ENCODE data around the gene BRD7.

Gene BRD7

DNA sequence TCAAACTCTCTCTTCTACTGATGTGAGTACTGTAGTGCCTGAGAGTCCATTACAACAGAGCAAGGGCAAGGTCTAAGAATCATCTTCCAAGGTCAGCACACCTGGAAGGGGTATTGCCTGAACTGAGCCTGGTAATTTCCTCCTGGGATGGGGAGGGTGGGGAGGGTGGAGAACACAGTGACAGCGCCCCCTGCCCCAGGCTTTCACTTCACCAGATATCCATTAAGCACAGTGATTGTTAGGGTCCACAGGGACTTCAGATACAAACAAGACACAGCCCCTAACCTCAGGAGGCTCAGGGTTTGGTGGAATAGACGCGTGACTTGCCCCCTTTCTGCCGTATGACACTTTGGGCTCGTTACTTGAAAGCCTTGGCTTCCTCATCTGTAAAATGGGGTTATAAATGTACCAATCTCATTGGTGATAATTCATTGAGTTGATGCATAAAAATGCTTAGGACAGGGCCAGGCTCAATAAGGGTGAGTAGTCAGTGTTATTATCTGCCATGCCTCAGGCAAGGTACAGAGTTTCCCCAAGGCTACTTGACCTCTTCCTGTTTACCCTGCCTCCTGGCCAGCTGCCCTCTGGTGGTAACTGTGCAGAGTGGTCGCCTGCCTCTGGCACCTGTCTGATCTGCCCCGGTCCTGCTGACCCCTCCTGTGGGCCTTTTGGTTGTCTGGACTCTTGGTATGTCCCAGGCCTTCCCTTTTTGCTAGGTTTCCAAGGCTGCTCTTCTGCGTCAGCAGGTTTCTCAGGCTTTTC lies 13.1 kb upstream of the BRD7 start:
- no peaks in the 10 kb centered on the region for H3K4me1 ChIP-seq (ENCODE audit: control insufficient read depth, insufficient read depth, low read length)
- H3K9me3 ChIP-seq (ENCODE audit: control insufficient read depth, insufficient read depth, low read depth, low read length) = no peaks in the 10 kb centered on the region
- no peak overlapping the region for H3K27ac ChIP-seq (ENCODE audit: extremely low read depth, low read depth, low read length)
- TF ChIP-seq ZBTB20 (tag by site-specific recombination; IDR thresholded peaks at IDR 0.05) (no peak), ZNF664 (tag by site-specific recombination; IDR thresholded peaks at IDR 0.05) (no peak)
- TF ChIP-seq, protein P1, sequence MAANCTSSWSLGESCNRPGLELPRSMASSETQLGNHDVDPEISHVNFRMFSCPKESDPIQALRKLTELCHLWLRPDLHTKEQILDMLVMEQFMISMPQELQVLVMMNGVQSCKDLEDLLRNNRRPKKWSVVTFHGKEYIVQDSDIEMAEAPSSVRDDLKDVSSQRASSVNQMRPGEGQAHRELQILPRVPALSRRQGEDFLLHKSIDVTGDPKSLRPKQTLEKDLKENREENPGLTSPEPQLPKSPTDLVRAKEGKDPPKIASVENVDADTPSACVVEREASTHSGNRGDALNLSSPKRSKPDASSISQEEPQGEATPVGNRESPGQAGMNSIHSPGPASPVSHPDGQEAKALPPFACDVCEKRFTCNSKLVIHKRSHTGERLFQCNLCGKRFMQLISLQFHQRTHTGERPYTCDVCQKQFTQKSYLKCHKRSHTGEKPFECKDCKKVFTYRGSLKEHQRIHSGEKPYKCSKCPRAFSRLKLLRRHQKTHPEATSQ (tag by site-specific recombination; IDR thresholded peaks at IDR 0.05) = no peak
- POLR2A ChIA-PET = no interaction called here
- CTCF ChIA-PET = interaction anchor here (1.2 kb wide), 1 partner anchor 10 kb away, joined by 3 read pairs; no protein-coding TSS in a partner anchor
- H3K4me3 ChIP-seq (ENCODE audit: low read depth, low read length) = no peak overlapping the region
- H3K36me3 ChIP-seq (ENCODE audit: control insufficient read depth in 2 of 2, insufficient read depth in 1 of 2, low read length in 2 of 2) = no peaks in the 10 kb centered on the region

DNA sequence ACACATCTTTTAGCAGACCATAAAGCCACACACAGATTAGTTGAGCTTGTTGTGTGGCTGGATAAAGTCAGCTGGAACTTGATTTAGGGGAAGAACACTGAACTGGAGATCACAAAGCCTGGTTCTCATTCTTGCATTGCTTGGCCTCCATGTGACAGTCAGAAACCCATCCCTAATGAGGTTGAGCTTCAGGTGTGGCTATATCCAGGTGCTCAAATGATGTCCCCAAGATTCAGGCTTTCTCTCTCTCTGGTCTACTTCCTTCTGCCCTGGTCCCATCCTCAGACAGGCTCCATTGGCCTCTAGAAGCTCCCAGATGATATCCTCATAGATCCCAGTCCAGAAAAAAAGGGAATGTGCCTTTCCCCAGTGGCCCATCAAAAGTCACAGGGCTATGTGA lies 9.6 kb upstream of the BRD7 start:
- ChIA-PET CTCF (interaction anchor here (1.2 to 2.9 kb wide), 3 partner anchors 9 to 132 kb away, joined by 3 to 10 read pairs (median 3); partner anchors contain the start of gene BRD7), POLR2A (no interaction called here)
- Histone ChIP-seq H3K36me3 (ENCODE audit: control insufficient read depth in 2 of 2, insufficient read depth in 1 of 2, low read length in 2 of 2) (no peaks in the 10 kb centered on the region), H3K27ac (ENCODE audit: extremely low read depth, low read depth, low read length) (no peak overlapping the region), H3K4me1 (ENCODE audit: control insufficient read depth, insufficient read depth, low read length) (no peaks in the 10 kb centered on the region), H3K4me3 (ENCODE audit: low read depth, low read length) (no peak overlapping the region), H3K9me3 (ENCODE audit: control insufficient read depth, insufficient read depth, low read depth, low read length) (no peaks in the 10 kb centered on the region)
- TF ChIP-seq ZNF311 (tag by site-specific recombination; IDR thresholded peaks at IDR 0.05; ENCODE audit: borderline replicate concordance) (no peak), ZNF138 (tag by site-specific recombination; IDR thresholded peaks at IDR 0.05; ENCODE audit: borderline replicate concordance) (no peak), ZNF341 (tag by site-specific recombination; IDR thresholded peaks at IDR 0.05; ENCODE audit: low read depth) (no peak), ZNF658 (tag by site-specific recombination; IDR thresholded peaks at IDR 0.05) (no peak), ZNF140 (tag by site-specific recombination; IDR thresholded peaks at IDR 0.05) (no peak), ZNF677 (tag by site-specific recombination; IDR thresholded peaks at IDR 0.05) (no peak)

- no peak for TF ChIP-seq ZNF266 (tag by site-specific recombination; IDR thresholded peaks at IDR 0.05; ENCODE audit: low read depth)
- CTCF ChIA-PET = interaction anchor here (0.7 to 2.9 kb wide), 3 partner anchors 133 to 430 kb away, joined by 3 to 10 read pairs (median 4); no protein-coding TSS in a partner anchor
- Histone ChIP-seq H3K36me3 (ENCODE audit: control insufficient read depth in 2 of 2, insufficient read depth in 1 of 2, low read length in 2 of 2) (no peaks in the 10 kb centered on the region), H3K9me3 (ENCODE audit: control insufficient read depth, insufficient read depth, low read depth, low read length) (no peaks in the 10 kb centered on the region), H3K4me3 (ENCODE audit: low read depth, low read length) (no peak overlapping the region), H3K27ac (ENCODE audit: extremely low read depth, low read depth, low read length) (no peak overlapping the region), H3K4me1 (ENCODE audit: control insufficient read depth, insufficient read depth, low read length) (no peaks in the 10 kb centered on the region)
- POLR2A ChIA-PET = no interaction called here
These were observed 8.2 kb upstream of the BRD7 start for GRCh38 chr16:50377001-50377400.

DNA sequence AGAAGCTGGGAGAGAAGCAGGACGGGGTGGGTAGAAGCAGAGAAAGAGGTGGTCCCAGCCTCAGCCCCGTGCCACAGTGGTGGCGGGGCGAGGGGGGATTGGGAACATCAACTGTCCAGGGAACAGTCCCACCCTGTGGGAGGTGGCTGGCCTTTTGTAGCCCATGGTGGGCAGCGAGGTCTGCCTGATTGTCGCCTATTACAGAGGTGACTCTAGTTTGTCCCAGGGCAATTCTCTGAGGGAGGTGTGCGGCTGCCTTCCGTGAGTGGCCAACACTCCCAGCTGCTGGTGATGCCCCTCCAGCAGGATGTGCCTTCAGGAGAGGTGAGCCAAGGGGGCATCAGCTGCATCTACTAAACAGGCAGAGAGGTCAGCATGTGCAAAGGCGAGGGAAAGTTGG lies 5.0 kb upstream of the BRD7 start:
- TF ChIP-seq GLIS2 (tag by site-specific recombination; IDR thresholded peaks at IDR 0.05) (no peak), SETDB1 (IDR thresholded peaks at IDR 0.05; ENCODE audit: insufficient read length, low read length) (no peak), PRDM4 (tag by site-specific recombination; IDR thresholded peaks at IDR 0.05) (no peak), MZF1 (tag by site-specific recombination; IDR thresholded peaks at IDR 0.05; ENCODE audit: borderline replicate concordance) (no peak), HIC1 (tag by site-specific recombination; IDR thresholded peaks at IDR 0.05) (no peak), ZBTB1 (tag by site-specific recombination; IDR thresholded peaks at IDR 0.05) (no peak), FEZF1 (tag by site-specific recombination; IDR thresholded peaks at IDR 0.05) (no peak), ZNF292 (tag by site-specific recombination; IDR thresholded peaks at IDR 0.05; ENCODE audit: borderline replicate concordance, low read depth) (no peak)
- TF ChIP-seq, protein P2, sequence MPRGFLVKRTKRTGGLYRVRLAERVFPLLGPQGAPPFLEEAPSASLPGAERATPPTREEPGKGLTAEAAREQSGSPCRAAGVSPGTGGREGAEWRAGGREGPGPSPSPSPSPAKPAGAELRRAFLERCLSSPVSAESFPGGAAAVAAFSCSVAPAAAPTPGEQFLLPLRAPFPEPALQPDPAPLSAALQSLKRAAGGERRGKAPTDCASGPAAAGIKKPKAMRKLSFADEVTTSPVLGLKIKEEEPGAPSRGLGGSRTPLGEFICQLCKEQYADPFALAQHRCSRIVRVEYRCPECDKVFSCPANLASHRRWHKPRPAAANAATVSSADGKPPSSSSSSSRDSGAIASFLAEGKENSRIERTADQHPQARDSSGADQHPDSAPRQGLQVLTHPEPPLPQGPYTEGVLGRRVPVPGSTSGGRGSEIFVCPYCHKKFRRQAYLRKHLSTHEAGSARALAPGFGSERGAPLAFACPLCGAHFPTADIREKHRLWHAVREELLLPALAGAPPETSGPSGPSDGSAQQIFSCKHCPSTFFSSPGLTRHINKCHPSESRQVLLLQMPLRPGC (tag by site-specific recombination; IDR thresholded peaks at IDR 0.05) = no peak
- ChIA-PET CTCF (interaction anchor here (0.7 to 1.7 kb wide), 5 partner anchors 12 to 295 kb away, joined by 3 to 5 read pairs (median 3); no protein-coding TSS in a partner anchor), POLR2A (no interaction called here)
- no peaks in the 10 kb centered on the region for H3K4me1 ChIP-seq (ENCODE audit: control insufficient read depth, insufficient read depth, low read length)
- no peaks in the 10 kb centered on the region for H3K9me3 ChIP-seq (ENCODE audit: control insufficient read depth, insufficient read depth, low read depth, low read length)
- H3K27ac ChIP-seq (ENCODE audit: extremely low read depth, low read depth, low read length) = no peak overlapping the region
- no peak overlapping the region for H3K4me3 ChIP-seq (ENCODE audit: low read depth, low read length)
- H3K36me3 ChIP-seq (ENCODE audit: control insufficient read depth in 2 of 2, insufficient read depth in 1 of 2, low read length in 2 of 2) = no peaks in the 10 kb centered on the region

Data from HEK293 (cell line).